Stomach smooth muscle (tissue), 2 donors: ENCODE results near the gene VOPP1.

ENCODE experiments used
- H3K27ac ChIP-seq: one replicate; pipeline ENCODE4 v1.7.0; 2013; ENCODE audit warnings: mild to moderate bottlenecking, low read length, inconsistent platforms
- H3K27me3 ChIP-seq, 2 donors: one replicate each; pipeline ENCODE4 v1.7.0; 2013; ENCODE audit warnings: low read length in 2 of 2; ENCODE audit not compliant: insufficient read depth in 2 of 2, control insufficient read depth in 1 of 2
- H3K36me3 ChIP-seq, 2 donors: one replicate each; pipeline ENCODE4 v1.7.0; 2013; ENCODE audit warnings: low read length in 2 of 2; ENCODE audit not compliant: control insufficient read depth in 2 of 2, insufficient read depth in 2 of 2
- H3K4me1 ChIP-seq: one replicate; pipeline ENCODE4 v1.7.0; 2013; ENCODE audit warnings: low read length; ENCODE audit not compliant: control insufficient read depth, insufficient read depth
- H3K4me3 ChIP-seq, 2 donors: one replicate each; pipeline ENCODE4 v1.7.0; 2013; ENCODE audit warnings: low read length in 2 of 2
- H3K9ac ChIP-seq, 2 donors: one replicate each; pipeline ENCODE4 v1.7.0; 2013; ENCODE audit warnings: low read length in 2 of 2, mild to moderate bottlenecking in 1 of 2
- H3K9me3 ChIP-seq, 2 donors: one replicate each; pipeline ENCODE4 v1.7.0; 2013; ENCODE audit warnings: low read length in 2 of 2; ENCODE audit not compliant: control insufficient read depth in 2 of 2
- donor health status: healthy.
- donor health status: Pancreatic carcinoma.

VOPP1 gene

DNA sequence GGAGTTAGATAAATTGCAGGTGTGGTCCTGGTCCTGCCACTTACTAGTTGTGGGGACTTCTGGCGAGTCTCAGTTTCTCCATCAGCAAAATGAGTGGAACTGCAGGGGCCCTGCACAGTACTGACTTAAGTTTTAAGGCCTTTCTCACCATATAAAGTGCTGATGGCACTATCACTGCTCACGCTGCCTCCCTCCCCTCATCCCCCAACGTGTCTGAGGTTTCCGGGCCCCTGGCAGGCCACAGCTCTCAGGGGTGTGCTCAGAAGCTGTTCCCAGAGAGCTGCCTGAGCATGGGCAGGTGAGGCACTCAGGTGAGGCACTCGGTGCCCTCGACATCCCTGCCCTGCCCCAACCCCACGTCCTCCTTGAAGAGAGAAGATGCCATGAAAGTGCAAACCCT lies 74.2 kb downstream of the VOPP1 start:
- H3K36me3 ChIP-seq, result peaks cover 0 to 15% of the 10 kb centered on the region in 2 donors
- no peak overlapping the region for H3K4me3 ChIP-seq
- H3K9ac ChIP-seq, result no peak overlapping the region
- H3K4me1 ChIP-seq, result no peaks in the 10 kb centered on the region
- H3K9me3 ChIP-seq, result no peaks in the 10 kb centered on the region
- H3K27me3 ChIP-seq, result no peaks in the 10 kb centered on the region
- no peak overlapping the region for H3K27ac ChIP-seq

DNA sequence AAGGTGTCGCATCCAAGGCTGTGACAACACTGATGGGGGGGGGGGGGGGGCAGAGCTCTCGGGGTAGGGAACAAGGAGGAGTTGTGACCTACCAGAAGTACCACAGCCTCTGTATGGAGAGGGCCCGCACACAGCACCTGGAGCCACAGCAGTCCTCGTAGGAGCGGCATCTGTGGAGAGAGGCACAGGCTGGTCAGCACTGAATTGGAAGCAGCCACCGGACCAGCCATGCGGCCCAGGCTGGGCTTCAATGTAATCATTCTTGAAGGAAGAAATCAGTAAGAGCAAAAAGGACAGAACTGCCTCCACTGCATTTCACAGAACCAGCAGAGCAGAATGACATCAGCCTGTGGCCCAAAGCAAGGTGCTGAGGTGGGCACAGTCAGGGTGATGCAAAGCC lies 74.8 kb downstream of the VOPP1 start:
- no peaks in the 10 kb centered on the region for H3K4me1 ChIP-seq
- peaks cover 0 to 16% of the 10 kb centered on the region in 2 donors for H3K36me3 ChIP-seq
- H3K9me3 ChIP-seq, result no peaks in the 10 kb centered on the region
- no peaks in the 10 kb centered on the region for H3K27me3 ChIP-seq
- H3K9ac ChIP-seq, result no peak overlapping the region
- H3K4me3 ChIP-seq, result no peak overlapping the region
- no peak overlapping the region for H3K27ac ChIP-seq

DNA sequence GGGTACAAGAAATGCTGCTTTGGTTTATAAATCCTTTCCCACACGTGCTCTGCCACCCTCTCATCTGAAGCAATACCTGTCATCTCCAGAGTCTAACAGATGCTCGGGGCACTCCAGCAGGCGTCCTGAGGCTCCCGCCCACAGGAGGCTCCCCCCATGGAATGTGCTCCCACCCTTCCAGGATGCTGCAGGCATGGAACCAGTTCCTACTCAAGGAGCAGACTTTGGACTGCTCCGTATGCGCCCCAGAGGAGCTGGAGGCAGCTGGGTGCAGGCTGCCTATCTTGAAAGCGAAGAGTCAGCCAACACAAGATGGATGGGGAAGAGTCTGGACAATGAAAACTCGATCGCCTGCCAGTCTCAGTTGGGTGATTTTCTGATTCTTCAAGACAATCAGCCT lies 75.4 kb downstream of the VOPP1 start:
- H3K27ac ChIP-seq, result no peak overlapping the region
- no peaks in the 10 kb centered on the region for H3K9me3 ChIP-seq

DNA sequence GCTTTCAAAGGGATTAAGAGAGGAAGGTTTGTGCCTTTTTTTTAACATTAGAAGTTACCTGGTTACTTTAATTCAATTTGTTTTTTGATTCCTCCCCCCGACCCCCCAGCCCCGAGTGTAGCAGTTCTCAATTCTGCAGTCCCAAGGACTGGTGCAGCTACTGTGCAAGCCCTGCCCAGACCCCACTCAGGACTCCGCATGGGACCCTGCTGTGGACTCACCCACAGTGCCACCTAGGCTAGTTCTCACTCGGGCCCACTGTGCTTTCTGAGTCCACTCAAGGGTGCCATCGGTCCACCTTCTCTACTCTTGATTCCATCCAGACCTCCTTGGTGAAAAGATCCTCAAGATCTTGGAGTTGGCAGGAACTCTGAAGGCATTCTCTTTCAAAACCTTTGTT lies 77.4 kb downstream of the VOPP1 start:
- no peak overlapping the region for H3K4me3 ChIP-seq
- H3K9ac ChIP-seq, result no peak overlapping the region
- no peaks in the 10 kb centered on the region for H3K27me3 ChIP-seq
- no peaks in the 10 kb centered on the region for H3K9me3 ChIP-seq
- no peaks in the 10 kb centered on the region for H3K4me1 ChIP-seq
- no peak overlapping the region for H3K27ac ChIP-seq
- peaks cover 2 to 20% of the 10 kb centered on the region in 2 donors for H3K36me3 ChIP-seq

More for the DNA sequence above, 75.4 kb downstream of the VOPP1 start:
- H3K4me3 ChIP-seq, result no peak overlapping the region
- no peaks in the 10 kb centered on the region for H3K27me3 ChIP-seq
- no peaks in the 10 kb centered on the region for H3K4me1 ChIP-seq
- H3K9ac ChIP-seq, result no peak overlapping the region
- peaks cover 2 to 16% of the 10 kb centered on the region in 2 donors for H3K36me3 ChIP-seq

DNA sequence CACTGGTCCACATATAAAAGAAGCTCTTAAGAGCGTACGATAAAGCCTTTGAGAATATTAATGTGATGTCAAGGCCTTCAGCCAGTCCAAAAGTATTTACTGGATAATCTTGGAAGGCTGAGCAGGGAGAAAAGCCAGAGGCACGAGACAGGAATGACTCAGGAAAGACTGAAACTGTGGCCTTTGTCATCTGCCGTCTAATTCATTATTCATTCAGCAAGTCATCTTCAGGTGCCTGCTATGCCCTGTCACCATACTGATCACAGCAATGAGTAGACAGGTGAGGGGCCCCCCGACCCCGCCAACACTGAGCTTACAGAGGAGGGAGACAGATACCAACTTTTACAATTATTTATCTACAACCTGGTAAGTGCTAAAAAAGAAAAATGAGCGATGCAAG lies 78.9 kb downstream of the VOPP1 start:
- no peak overlapping the region for H3K27ac ChIP-seq
- H3K27me3 ChIP-seq, result no peaks in the 10 kb centered on the region
- H3K9me3 ChIP-seq, result no peaks in the 10 kb centered on the region
- peaks cover 11 to 27% of the 10 kb centered on the region in 2 donors for H3K36me3 ChIP-seq
- H3K4me1 ChIP-seq, result no peaks in the 10 kb centered on the region
- H3K4me3 ChIP-seq, result no peak overlapping the region
- H3K9ac ChIP-seq, result no peak overlapping the region

DNA sequence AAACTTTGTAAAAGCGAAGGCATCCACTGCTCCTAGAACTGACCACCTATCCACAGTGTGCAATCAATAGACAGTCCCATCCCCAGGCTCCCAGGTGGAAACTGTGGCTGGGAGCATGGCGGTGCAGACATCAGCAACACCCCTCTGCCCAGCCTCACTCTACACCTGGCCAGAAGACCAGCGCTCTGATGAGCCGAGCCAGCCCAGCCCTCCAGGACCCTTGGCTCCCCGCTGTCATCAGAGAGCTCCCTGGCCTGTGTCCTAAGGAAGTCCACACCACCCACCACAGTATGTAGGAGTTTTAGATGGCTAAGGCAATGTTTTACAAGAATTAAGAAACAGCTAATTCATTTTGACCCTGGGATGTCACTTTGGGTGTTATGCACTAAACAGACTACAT lies 81.0 kb downstream of the VOPP1 start:
- Histone ChIP-seq H3K36me3 (peaks cover 11 to 22% of the 10 kb centered on the region in 2 donors), H3K4me3 (no peak overlapping the region), H3K27me3 (no peaks in the 10 kb centered on the region), H3K27ac (no peak overlapping the region), H3K9me3 (no peaks in the 10 kb centered on the region), H3K4me1 (no peaks in the 10 kb centered on the region), H3K9ac (no peak overlapping the region)

DNA sequence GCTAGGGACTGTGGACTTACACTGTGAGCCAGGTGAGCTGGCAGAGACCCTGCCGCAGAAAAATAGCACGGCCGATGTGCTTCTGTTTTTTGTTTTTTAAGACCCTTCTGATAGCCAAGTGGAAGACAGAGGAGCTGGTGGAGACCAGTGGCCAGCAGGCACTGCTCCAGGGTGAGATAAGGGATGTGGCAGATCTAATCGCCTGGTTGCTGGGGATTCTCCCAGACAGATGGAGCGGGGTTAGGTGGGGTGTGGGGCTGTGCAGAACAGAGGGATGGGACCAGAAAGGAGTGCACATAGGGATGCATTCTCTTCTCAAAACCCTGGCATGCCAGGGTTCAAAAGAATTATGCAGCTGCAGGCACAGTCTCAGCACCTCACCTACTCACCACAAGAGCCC lies 82.2 kb downstream of the VOPP1 start:
- no peak overlapping the region for H3K4me3 ChIP-seq
- H3K9me3 ChIP-seq, result no peaks in the 10 kb centered on the region
- H3K4me1 ChIP-seq, result no peaks in the 10 kb centered on the region
- no peaks in the 10 kb centered on the region for H3K27me3 ChIP-seq
- H3K27ac ChIP-seq, result no peak overlapping the region
- H3K9ac ChIP-seq, result no peak overlapping the region
- peaks cover 11 to 16% of the 10 kb centered on the region in 2 donors for H3K36me3 ChIP-seq

DNA sequence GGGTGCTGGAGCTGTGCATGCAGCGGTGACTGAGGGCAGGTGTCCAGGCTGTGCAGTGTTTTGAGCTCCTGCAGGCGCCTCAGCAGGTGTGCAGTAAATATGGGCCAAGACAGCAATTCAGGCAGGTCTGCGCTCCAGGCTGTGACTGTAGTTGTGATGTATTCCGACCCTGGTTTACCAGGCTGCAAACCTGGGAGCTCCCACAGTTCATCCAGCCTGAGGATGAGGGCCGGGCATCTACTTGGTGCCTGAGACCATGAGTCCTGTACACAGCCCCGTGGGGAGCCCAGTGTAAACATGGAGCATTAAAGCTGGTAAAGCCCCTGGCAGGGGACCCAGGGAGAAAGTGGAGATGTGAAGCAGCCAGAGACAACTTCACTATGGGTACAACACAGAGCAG lies 82.8 kb downstream of the VOPP1 start:
- no peaks in the 10 kb centered on the region for H3K4me1 ChIP-seq
- H3K27me3 ChIP-seq, result no peaks in the 10 kb centered on the region
- no peak overlapping the region for H3K9ac ChIP-seq
- no peak overlapping the region for H3K4me3 ChIP-seq
- H3K9me3 ChIP-seq, result no peaks in the 10 kb centered on the region
- H3K27ac ChIP-seq, result no peak overlapping the region
- peaks cover 11 to 19% of the 10 kb centered on the region in 2 donors for H3K36me3 ChIP-seq

DNA sequence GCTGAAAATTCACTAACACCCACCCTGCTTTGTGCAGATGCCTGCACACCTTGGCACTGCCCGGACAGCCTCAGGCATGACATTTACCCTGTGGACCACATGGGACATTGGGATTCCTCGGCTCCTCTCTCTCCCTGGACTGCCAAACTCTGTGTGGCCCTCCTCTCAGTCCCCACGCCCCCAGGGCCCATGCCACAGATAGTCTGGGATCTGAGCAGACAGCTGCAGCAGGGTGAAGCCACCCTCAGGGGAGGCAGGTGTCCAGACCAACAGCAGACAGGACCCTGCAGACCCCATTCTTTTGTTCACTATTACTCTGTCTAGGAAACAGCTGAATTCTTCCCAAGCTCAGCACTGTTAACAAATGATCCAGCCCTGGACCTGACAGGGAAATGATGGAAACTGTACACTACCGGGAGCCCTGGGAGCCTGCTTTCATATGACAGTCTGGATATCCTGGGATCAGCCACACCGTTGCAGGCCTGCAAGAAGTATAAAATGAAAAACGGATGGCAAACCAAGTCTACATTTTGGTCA lies 83.4 kb downstream of the VOPP1 start:
- Histone ChIP-seq H3K9ac (no peak overlapping the region), H3K4me3 (no peak overlapping the region), H3K27ac (no peak overlapping the region), H3K9me3 (no peaks in the 10 kb centered on the region), H3K36me3 (peaks cover 11 to 17% of the 10 kb centered on the region in 2 donors), H3K27me3 (no peaks in the 10 kb centered on the region), H3K4me1 (no peaks in the 10 kb centered on the region)

DNA sequence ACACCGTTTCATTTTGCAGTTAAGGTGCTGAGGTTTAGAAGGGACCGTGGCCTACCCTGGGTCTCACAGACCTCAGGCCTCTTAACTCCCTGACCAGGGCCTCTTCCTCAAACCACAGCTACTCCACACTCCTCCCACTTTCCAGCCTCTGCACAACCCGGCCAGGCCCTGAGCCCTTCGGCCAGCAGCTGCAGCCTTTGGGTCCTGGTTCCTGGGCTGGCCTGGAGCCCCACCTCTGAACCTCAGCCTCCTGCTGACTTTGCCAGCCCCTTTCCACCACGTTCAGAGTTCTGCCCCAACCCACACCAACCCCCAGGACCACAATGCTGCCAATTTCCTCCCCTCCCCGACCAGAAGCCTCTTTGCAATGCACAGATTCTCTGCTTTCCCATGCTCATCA lies 84.1 kb downstream of the VOPP1 start:
- H3K9me3 ChIP-seq, result no peaks in the 10 kb centered on the region
- H3K36me3 ChIP-seq, result peaks cover 11 to 16% of the 10 kb centered on the region in 2 donors
- H3K27me3 ChIP-seq, result no peaks in the 10 kb centered on the region
- no peak overlapping the region for H3K9ac ChIP-seq
- H3K4me1 ChIP-seq, result no peaks in the 10 kb centered on the region
- H3K27ac ChIP-seq, result no peak overlapping the region
- no peak overlapping the region for H3K4me3 ChIP-seq

DNA sequence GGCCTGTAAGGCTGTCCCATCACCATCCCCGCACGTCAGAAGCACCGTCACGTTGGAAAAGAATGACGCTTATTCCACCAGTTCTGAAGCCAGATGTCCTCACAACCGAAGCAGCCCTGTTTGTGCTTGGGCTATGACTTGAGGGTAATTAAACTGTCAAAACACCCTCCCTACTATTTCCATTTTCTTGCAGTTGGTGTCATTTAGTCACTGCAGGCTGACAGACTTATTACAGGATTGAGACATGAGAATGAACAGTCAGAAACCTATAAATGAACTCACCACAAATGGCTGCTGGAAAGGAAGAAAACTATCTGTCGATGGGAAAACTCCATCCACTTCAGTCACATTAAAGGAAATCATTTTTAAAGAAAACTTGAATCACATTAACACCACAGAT lies 85.3 kb downstream of the VOPP1 start:
- no peaks in the 10 kb centered on the region for H3K9me3 ChIP-seq
- H3K4me3 ChIP-seq, result no peak overlapping the region
- H3K27ac ChIP-seq, result no peak overlapping the region
- H3K9ac ChIP-seq, result no peak overlapping the region
- peaks cover 11 to 14% of the 10 kb centered on the region in 2 donors for H3K36me3 ChIP-seq
- H3K27me3 ChIP-seq, result no peaks in the 10 kb centered on the region
- H3K4me1 ChIP-seq, result no peaks in the 10 kb centered on the region
